AG04450 (cell line): ENCODE data around the gene C1QTNF1. TPM values are rescaled to one million over a fixed set of nuclear protein-coding genes. Genes with fewer than 3 reads are reported as not detected.

Experiments used
- CTCF ChIA-PET: fragments of 300-600, 350-600 bp; formaldehyde crosslinking; extraction: SDS; loops from one replicate; lab custom pipeline; 2022; ENCODE audit warnings: antibody characterized with exemption, inconsistent platforms; lab: Charles Lee
- POLR2A ChIA-PET: fragments of 350-600 bp; formaldehyde crosslinking; extraction: SDS; loops from one replicate; lab custom pipeline; 2021; ENCODE audit warnings: antibody characterized with exemption, inconsistent platforms; lab: Yijun Ruan, JAX
- DNase-seq: peaks from one replicate; pipeline ENCODE4 v3.0.0-alpha.2; 2011; ENCODE audit warnings: low read depth, low spot score
- H3K27ac ChIP-seq: one replicate; pipeline ENCODE4 v1.5.1; 2012; ENCODE audit warnings: low read depth, low read length, control low read depth
- H3K27me3 ChIP-seq: one replicate; pipeline ENCODE4 v1.6.0; 2012; ENCODE audit warnings: low read length; ENCODE audit not compliant: control insufficient read depth, insufficient read depth
- H3K4me3 ChIP-seq: 2 replicates; pipeline ENCODE4 v1.5.1; 2011; ENCODE audit warnings: mild to moderate bottlenecking, low read depth, low read length, control low read depth
- H3K9me3 ChIP-seq: 2 replicates; pipeline ENCODE4 v1.5.1; 2012; ENCODE audit warnings: low read length; ENCODE audit not compliant: control insufficient read depth, insufficient read depth
- CTCF ChIP-seq: IDR thresholded peaks from 2 replicates; pipeline ENCODE4 v1.5.1; 2011; ENCODE audit warnings: low read depth, low read length, control low read depth, inconsistent platforms
- polyA plus RNA-seq: library from polyadenylated mRNA; depleted of rRNA; stranded (reverse); fragments of >200 nt; gene quantifications from 2 replicates; pipeline ENCODE4 v1.2.3, GENCODE V29; 2011

C1QTNF1 gene
- polyA plus RNA-seq, 1 experiment: 15.4 TPM

DNA sequence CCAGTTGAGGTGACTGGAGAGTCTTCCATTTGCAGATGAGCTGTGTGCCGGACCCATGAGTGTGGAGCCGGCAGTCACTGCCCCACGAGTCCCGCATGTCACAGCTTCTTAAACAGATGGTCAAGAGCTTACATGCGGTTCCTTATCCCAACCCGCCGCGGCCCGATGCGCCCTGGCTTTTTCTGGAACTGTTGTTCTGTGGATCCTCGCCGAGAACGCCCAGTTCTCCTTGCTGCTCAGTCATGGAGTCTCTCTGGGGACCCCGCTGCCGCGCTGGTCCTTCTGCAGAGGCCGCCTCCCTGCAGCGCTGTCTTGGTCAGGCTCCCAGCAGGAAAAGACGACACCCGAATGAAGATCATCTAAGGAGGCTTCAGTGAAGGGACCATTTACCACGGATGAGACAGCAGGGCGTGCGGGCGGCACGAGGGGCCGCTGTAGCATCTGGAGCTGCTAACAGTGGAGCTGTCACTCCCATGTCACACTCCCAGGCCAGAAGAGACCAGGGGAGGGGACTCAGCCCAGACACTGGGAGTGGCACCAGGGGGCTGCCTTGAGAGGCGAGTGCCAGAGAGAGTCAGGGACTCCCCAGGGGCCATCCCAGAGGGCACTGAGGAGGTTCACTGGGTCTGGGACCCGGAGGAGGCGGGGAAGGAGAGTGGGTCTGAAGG is 33.5 kb upstream of the C1QTNF1 start:
- TF ChIP-seq CTCF: no peak
- DNase-seq: no peak
- Histone ChIP-seq H3K27ac (no peak overlapping the region), H3K27me3 (no peaks in the 10 kb centered on the region), H3K9me3 (peaks cover 19% of the 10 kb centered on the region; the same call in 1 of the 2 replicates), H3K4me3 (no peak overlapping the region)
- POLR2A ChIA-PET: no interaction called here
- CTCF ChIA-PET: interaction anchor here (0.9 to 2.3 kb wide), 2 partner anchors 55 to 100 kb away, joined by 3 to 7 read pairs; no protein-coding TSS in a partner anchor

DNA sequence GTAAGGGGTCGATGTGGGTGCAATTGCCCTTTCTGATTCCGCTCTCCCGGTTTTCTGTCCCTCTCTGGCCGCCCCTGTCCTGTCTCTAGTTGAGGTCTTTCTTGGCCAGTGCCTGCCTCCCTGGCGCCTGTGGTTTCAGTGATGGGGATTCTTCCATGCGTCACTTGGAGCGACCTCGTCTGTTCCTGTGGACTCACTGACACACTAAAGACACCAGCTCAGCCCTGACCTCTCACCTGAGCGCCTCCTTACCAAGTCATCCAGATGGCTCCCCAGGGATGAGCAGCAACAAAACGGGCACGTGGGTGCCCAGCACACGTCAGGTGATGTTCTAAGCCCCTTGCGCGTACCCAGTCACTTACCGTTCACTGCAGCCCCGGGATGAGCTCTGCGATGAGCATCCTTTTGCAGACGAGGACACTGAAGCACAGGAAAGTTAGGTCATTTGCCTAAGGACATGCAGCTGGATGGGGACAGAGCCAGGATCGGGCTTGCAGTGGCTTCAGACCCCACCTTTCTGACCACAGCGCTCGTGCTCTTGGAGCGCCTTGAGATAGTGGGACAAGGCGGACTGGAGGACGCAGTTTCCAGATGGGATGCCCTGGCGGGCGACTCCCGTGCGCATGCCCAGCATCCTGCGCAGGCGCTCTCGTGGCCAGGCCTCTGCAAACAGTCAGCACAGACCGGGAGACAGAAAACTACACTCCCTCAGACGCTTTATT is 32.8 kb upstream of the C1QTNF1 start:
- no peak for DNase-seq
- POLR2A ChIA-PET: interaction anchor here (0.6 kb wide), 1 partner anchor 39 kb away, joined by 4 read pairs; no protein-coding TSS in a partner anchor
- H3K27ac ChIP-seq: no peak overlapping the region
- no peaks in the 10 kb centered on the region for H3K27me3 ChIP-seq
- H3K9me3 ChIP-seq: peaks cover 19% of the 10 kb centered on the region; the same call in 1 of the 2 replicates
- no peak overlapping the region for H3K4me3 ChIP-seq
- CTCF ChIA-PET: interaction anchor here (0.9 kb wide), 1 partner anchor 100 kb away, joined by 3 read pairs; no protein-coding TSS in a partner anchor
- TF ChIP-seq CTCF: no peak

DNA sequence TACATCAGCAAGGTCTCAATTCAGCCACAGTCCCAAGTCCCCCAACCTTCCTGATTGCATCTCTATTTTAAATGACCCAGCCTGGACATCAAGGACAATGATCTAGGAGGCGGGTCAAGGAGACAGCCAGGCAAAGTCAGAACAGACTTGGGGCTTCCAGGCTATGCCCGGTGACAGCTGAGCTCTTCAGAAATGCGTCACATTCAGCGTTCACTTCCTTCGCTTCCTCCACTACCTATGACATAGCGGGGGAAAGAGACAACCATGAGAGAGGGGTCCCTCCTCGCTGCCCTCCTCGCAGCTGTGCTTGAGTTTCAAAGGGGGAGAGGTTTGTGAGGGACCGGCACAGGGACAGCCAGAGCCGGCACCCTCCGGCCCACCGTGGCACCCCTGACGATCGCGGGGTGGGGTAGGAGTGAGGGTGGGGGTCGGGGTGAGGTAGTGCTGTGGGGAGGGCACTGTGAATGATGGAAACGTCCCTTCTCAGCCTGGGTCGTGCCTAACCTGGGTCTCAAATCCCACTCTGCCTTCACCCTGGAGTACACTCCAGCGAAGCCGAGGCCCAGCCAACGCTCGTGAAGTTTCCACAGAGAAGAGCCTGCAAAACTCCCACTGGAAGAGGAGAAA is 31.9 kb upstream of the C1QTNF1 start:
- CTCF ChIA-PET: no interaction called here
- no peak for TF ChIP-seq CTCF

DNA sequence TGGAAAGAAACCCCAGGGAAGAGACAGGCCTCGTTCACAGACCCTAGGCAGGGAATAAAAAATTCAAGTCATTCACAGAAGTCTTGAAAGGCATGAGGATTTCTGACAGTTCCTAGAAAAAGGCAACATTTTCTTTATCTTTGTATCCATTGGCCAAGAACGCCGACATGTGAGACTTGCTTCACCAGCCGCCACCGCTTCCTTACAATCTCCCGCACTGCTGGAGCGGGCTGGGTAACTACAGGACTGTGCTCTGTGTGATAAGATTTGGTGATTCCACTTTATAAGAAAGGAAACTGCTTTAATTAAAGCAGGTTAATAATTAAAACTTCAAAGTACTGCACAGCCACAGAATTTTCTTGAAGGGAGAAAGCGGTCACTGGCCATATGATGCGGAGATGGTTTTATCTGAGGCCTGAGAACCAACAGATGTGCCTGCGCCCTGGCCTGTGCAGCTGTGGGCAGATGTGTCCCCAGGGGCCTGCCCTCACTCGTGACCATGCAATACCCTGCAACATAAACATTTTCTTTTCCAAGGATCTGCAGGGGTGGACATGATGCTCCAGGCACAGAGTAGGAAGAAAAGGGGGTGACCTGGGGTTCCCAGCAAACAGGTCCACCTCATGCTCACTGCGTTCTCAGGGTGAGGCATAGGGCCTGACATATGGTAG is 31.3 kb upstream of the C1QTNF1 start:
- no peak for TF ChIP-seq CTCF
- ChIA-PET CTCF (interaction anchor here (0.6 to 1.3 kb wide), 10 partner anchors 15 to 936 kb away, joined by 3 to 8 read pairs (median 3); no protein-coding TSS in a partner anchor), POLR2A (no interaction called here)

More for the DNA sequence above, 31.9 kb upstream of the C1QTNF1 start:
- Histone ChIP-seq H3K4me3 (no peak overlapping the region), H3K9me3 (peaks cover 19% of the 10 kb centered on the region; the same call in 1 of the 2 replicates), H3K27me3 (no peaks in the 10 kb centered on the region), H3K27ac (no peak overlapping the region)
- POLR2A ChIA-PET: interaction anchor here (0.6 kb wide), 1 partner anchor 39 kb away, joined by 4 read pairs; no protein-coding TSS in a partner anchor
- DNase-seq: no peak

More for the DNA sequence above, 31.3 kb upstream of the C1QTNF1 start:
- Histone ChIP-seq H3K27me3 (no peaks in the 10 kb centered on the region), H3K4me3 (no peak overlapping the region), H3K27ac (no peak overlapping the region), H3K9me3 (peaks cover 19% of the 10 kb centered on the region; the same call in 1 of the 2 replicates)
- DNase-seq: no peak
